SJSA1 (cell line): ENCODE measurements around the gene ATP6V1F. TPM values are rescaled to one million over a fixed set of nuclear protein-coding genes. Genes with fewer than 3 reads are reported as not detected.

Source experiments
- total RNA-seq: library from RNA; depleted of rRNA; stranded (reverse); fragments of >200 nt; shearing (Covaris generic); gene quantifications from 2 replicates; pipeline ENCODE4 v1.2.3, GENCODE V29; 2014; rRNA removed

Gene ATP6V1F
- total RNA-seq, 1 experiment from 2014 or later, result 96.2 TPM

Other genes starting within 250 kb of the ATP6V1F start
- gene GARIN1A, start 190.6 kb upstream of the ATP6V1F start, total RNA-seq, result 0.68 TPM in 1 of 2 replicates, not detected in the other
- gene CALU, start 123.5 kb upstream of the ATP6V1F start, total RNA-seq, result 919 and 957 TPM in 2 replicates
- not detected in 2 replicates for gene OPN1SW, start 87.1 kb upstream of the ATP6V1F start, total RNA-seq
- gene CCDC136, start 70.9 kb upstream of the ATP6V1F start, total RNA-seq, result 1.0 and 1.8 TPM in 2 replicates
- 56.8 and 84.7 TPM in 2 replicates for gene FLNC, start 32.5 kb upstream of the ATP6V1F start, total RNA-seq
- not detected in 2 replicates for gene KCP, start 47.9 kb downstream of the ATP6V1F start, total RNA-seq
- gene IRF5, start 75.1 kb downstream of the ATP6V1F start, total RNA-seq, result 0.08 TPM in 1 of 2 replicates, not detected in the other
- 45.5 and 61.5 TPM in 2 replicates for gene TNPO3, start 192.3 kb downstream of the ATP6V1F start, total RNA-seq